ENCODE data around the gene TMEM135.

DNA sequence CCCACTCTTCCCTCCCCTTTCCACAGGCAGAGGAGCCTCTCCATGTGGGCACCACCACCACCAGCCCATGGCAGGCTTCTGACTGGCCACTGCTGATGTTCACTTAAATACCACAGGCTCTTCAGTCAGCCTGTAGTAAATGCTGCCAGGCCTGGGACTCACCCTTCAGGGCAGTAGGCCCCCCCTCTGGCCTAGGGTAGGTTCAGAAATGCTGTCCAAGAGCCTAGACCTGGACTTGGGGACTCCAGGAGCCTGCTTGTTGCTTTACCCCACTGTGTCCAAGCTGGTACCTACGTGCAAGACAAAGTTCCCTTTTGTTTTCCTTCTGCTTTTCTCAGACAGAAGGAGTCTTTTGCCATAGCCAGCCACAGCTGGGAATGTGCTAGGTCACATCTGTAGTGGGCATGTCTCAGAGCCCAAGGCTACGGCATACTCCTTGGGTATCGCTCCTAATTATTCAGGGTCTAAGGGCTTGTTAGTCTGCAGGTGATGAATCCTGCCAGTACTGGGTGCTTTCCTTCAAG, 38.6 kb downstream of the TMEM135 start:
- TF ChIP-seq, protein P1, sequence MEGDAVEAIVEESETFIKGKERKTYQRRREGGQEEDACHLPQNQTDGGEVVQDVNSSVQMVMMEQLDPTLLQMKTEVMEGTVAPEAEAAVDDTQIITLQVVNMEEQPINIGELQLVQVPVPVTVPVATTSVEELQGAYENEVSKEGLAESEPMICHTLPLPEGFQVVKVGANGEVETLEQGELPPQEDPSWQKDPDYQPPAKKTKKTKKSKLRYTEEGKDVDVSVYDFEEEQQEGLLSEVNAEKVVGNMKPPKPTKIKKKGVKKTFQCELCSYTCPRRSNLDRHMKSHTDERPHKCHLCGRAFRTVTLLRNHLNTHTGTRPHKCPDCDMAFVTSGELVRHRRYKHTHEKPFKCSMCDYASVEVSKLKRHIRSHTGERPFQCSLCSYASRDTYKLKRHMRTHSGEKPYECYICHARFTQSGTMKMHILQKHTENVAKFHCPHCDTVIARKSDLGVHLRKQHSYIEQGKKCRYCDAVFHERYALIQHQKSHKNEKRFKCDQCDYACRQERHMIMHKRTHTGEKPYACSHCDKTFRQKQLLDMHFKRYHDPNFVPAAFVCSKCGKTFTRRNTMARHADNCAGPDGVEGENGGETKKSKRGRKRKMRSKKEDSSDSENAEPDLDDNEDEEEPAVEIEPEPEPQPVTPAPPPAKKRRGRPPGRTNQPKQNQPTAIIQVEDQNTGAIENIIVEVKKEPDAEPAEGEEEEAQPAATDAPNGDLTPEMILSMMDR (conservative IDR thresholded peaks at IDR 0.05; ENCODE audit: low read depth, low read length) = no peak
- no peak for TF ChIP-seq EZH2 (IDR thresholded peaks at IDR 0.05; ENCODE audit: low read length, unreplicated experiment)

All from PC-3 (cell line).